Activated CD8-positive, alpha-beta memory T cell treated with anti-CD3 and anti-CD28 coated beads, Interleukin-2, amount 50 U/mL, for 24 hours (primary cell): Measurements from ENCODE around the gene CEP72.
"Not testable (repeated sequence)": the region's sequence is repeated elsewhere in the genome, so short reads cannot be mapped to it uniquely, and the experiment has no call there.

ENCODE experiments used
- DNase-seq: peaks from one replicate; pipeline ENCODE4 v3.0.0-alpha.2; 2020; ENCODE audit errors: extremely low read depth

CEP72 gene

GRCh38 chr5:672329-673160, 60.4 kb downstream of the CEP72 start:
- DNase-seq, result peak; percentile 30

DNA sequence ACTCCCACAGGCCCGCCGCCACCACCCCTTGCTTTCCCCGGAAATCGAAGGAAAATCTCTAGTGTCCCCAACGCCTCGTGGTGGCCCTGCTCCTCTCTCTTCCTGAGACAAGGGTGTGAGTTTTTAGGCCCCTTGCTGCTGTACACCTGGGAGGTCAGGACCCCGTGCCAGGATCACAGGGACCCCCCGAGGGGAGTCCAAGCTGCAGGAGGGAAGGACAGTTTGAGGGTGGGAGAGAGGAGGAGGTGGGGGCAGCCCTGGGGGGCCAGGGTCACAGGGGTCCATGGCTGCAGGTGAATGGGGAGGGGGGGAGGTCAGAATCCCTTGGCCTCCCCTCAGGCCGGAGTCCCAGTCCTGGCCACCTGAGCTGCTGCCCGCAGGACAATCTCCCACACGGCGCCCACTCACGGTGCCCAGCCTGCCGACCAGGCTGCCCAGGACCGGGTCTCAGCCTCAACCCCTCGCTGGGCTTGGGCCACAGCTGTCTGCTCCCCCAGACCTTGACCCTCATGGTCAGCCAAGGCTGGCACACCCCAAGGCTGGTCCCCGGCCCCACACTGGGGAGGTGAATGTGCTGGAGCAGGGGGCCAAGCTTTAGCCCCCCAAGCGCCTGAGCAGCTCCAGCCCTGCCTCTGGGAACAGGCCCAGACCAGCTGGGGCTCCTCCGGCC, 61.2 kb downstream of the CEP72 start:
- no peak for DNase-seq

DNA sequence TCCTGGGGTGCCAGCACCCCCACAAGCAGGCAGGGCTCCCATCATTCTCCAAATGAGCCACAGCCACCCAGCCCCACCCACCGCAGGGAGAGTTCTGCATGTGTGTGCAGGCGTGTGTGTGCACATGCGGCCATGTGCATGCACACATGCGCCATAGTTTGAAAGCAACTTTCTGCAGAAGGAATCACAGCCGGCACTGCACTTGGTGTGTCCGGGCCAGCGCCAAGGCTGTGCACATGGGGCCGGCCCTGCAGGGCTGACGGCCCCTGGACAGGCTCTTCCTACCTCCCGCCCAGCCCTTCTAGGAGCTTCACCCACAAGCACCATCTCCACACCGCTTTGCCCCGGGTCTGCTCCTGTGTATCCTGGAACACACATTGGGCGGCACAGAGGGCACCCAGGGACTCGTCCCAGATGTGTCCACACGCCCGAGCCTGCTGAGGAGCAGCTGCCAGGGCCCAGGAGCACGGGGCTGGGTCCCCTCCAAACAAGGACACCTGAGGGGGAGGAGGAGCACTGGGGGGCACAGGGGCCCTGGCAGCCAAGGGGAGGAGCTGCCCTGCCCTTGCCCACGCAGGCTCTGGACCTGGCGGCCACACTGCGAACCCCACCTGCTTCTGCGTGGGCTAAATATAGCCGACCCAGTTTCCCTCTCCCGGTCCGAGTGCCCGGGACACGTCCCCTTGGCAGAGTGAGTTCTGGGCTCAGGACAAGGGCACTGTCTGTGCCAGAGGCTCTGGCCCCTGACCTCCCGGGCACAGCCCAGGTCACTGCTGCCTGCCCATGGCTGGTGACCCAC, 61.9 kb downstream of the CEP72 start:
- no peak for DNase-seq

DNA sequence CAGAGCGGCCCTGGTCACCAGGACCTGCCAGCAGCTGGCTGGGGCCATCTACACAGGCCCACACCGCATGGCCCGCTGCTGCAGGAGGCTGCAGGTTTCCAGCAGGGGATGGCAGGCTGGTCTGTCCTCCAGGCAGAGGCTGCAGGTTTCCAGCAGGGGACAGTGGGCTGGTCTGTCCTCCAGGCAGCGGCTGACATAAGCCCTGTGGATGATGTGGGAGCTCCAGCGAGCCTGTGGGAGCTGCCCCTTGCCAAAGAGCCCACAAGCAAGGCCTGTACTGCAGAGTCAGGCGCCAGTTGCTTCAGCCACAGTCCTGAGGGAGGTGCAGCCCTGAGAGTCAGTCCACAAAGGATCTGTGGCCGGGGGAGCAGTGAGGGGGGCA, 62.5 kb downstream of the CEP72 start:
- no peak for DNase-seq

- no peak for DNase-seq
Observed at GRCh38 chr5:675111-675870, 63.2 kb downstream of the CEP72 start.

- DNase-seq, result no peak
Observed at GRCh38 chr5:675871-676698, 63.9 kb downstream of the CEP72 start.

DNA sequence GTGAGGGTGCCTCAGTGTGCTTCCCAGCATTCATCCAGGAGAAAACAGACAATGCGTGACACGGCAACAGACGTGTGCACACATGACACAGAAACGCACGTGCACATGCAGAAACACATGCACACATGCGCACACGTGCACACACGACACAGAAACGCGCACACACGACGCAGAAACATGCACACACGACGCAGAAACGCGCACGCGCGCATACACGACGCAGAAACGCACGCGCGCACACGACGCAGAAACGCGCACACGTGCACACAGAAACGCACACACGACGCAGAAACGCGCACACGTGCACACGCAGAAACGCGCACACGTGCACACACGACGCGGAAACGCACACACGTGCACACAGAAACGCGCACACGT, 64.5 kb downstream of the CEP72 start:
- DNase-seq, result no peak

DNA sequence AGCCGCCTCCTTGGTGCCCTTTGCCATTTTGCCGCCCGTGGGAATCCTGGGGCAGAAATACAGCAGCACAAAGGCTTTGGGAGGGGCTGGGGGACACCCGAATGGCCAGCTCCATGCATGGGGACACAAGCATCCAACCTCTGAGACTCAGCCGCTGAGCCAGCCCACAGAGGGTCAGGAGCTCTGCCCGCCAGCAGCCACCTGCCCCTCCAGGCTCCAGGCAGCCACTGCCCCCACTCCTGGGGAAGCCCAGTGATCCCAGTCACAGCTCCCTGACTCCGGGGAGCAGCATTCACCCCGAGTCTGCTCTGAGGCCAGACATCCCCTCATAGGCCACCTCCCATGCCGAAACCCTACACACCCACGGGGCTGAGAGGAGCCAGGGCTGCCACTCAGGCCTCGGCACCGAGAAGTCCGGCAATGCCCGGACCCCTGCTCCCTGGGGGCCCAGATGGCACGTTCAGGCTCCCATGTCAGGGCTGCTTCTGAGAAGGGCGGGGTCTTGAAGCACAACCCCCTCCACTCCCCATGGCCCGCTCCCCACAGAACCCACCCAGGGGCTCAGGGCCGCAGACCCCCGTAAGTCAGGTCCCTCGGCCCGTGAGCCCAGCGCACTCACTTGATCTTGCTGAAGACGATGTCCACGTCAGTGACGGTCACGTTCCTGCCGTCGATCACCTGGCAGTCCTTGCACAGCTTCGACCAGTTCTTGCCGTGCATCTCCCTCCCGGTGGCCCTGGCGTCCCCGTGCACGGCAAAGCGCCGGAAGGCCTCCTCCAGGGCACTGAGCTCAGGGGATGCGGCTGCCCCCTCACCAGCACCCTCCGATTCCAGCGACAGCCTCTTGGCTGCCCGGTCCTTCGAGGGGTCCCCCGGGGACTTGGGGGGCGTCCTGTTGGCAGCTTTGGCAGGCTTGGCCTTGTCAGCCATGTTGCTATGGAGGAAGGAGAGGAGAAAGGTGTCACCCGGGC, 65.3 kb downstream of the CEP72 start:
- DNase-seq, result no peak

DNA sequence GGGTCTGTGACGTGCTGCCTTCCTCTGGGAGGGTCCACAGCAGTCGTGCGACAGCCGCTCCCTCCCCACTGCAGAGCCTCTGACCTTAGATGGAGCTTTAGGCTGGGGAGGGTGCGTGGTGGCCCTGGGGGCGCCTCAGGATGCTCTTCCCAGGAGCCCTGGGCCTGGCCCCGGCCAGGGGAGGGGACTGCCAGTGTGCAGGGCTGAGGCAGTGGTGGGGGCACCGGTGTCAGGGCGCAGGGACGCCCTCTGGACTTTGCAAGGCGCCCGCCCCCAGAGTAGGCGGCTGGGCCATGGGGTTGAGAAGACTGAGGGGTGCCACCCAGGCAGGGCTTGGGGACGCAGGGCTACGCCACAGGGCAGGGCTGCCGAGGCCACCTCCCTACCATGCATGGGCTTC, 66.4 kb downstream of the CEP72 start:
- not testable (repeated sequence) for DNase-seq

DNA sequence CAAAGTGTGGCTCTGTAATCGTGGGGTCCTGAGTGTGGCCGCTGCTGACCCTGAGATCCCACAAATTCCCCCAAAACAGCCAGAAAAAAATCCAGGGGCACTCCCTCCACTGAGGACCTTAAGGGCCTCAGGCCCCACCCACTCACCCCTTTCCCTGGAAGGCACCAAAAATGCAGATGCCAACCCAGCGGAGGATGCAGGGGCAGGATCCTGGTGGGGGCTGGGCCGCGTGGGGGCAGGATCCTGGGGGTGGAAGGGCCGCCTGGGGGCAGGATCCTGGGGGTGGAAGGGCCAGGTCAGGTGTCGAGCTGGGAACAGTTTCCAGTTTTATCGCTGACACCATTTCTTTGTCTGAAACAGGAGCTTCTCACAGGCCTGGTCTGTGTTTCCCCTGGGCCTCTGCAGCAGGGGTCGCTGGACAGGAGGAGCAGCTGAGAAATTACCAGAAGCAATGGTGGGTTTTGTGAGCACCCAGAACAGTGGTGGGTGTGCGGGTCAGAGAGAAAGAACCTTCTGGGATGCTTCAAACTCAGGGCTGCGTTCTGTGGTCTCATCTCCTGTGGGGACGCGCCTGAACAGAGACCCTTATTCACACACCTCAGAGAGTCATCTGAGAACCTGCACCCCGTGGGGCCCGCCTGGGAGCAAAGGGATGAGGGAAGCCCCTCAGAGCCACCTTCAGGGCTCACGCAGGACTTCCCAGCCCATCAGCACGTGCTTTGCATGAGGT, 67.2 kb downstream of the CEP72 start:
- not testable (repeated sequence) for DNase-seq

- DNase-seq, result not testable (repeated sequence)
Observed at GRCh38 chr5:680118-680795, 68.1 kb downstream of the CEP72 start.

GRCh38 chr5:680836-681235, 68.7 kb downstream of the CEP72 start:
- DNase-seq, result not testable (repeated sequence)

DNA sequence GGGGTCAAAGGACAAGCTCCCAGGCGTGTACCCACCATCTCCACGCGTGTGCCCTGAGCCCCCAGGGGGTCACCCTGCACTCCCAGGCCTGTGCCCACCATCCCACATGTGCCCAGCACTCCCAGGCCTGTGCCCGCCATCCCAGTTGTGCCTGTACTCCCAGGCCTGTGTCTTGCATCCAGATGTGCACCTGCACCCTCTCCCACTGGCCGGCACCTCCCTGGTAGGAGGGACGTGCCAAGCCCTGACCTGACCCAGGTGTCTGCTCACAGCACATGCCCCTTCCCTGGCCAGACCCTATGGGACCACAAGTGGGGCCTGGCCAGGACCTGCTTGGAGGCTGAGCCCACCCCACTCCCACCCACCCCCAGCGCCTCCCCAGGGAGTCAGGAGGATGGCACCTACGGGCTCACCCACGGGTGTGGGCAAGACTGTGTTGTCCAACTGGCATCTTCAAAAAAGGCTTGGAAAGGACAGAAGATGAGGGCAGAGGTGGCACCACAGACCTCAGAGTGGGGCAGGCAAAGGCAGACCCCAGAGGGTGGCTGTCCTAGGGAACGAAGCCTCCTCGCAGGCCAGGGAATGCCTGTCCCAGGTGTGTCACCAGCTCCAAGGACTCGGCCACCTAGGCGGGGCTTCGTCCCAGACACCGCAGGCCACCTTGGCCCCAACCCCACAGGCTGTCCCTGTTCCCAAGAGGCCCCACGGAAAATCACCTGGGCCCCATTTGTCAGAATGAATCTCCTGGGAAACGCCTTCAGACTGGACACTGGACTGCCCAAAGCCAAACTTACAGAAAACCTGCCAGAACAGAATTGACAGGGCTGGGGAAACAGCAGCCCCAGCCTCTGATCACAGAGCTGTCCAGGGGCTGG, 69.4 kb downstream of the CEP72 start:
- not testable (repeated sequence) for DNase-seq

DNA sequence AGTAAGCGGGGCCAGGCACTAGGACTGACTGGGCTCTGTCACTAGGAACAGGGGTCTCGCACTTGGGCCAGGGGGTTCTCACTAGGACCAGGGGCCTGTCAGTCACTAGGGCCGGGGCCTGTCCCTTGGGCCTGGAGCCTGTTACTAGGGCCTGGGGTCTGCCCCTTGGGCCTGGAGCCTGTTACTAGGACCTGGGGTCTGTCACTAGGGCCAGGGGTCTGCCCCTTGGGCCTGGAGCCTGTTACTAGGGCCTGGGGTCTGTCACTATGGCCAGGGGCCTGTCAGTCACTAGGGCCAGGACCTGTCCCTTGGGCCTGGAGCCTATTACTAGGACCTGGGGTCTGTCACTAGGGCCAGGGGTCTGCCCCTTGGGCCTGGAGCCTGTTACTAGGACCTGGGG, 70.1 kb downstream of the CEP72 start:
- not testable (repeated sequence) for DNase-seq

GRCh38 chr5:682651-683358, 70.7 kb downstream of the CEP72 start:
- DNase-seq, result not testable (repeated sequence)

- no peak for DNase-seq
Observed at GRCh38 chr5:683551-684481, 71.7 kb downstream of the CEP72 start.
